ENCODE data around the gene UBIAD1. TPM values are rescaled to one million over a fixed set of nuclear protein-coding genes. Genes with fewer than 3 reads are reported as not detected.

The UBIAD1 gene
- total and polyA plus RNA-seq, 9 of the 15 experiments (the other 6 are each of a cell fraction or from before 2014, with no cell fraction given) = 6.2 to 34.3 (median 22.3) TPM

GRCh38 chr1:11227106-11228077 lies 45.6 kb upstream of the UBIAD1 start (continued):
- TF ChIP-seq HBP1 (CRISPR knock-in tag; IDR thresholded peaks at IDR 0.05) (no peak), GMEB1 (CRISPR knock-in tag; IDR thresholded peaks at IDR 0.05) (no peak), CXXC5 (CRISPR knock-in tag; IDR thresholded peaks at IDR 0.05) (no peak), ZNF41 (CRISPR knock-in tag; conservative IDR thresholded peaks at IDR 0.05) (no peak), CREB5 (CRISPR knock-in tag; IDR thresholded peaks at IDR 0.05) (no peak), ZNF655 (CRISPR knock-in tag; IDR thresholded peaks at IDR 0.05) (no peak), PATZ1 (CRISPR knock-in tag; IDR thresholded peaks at IDR 0.05; ENCODE audit: borderline replicate concordance) (no peak), TAF1 (IDR thresholded peaks at IDR 0.05; ENCODE audit: control insufficient read depth, extremely low read depth, insufficient read depth, low read length, severe bottlenecking) (no peak), DPF2 (IDR thresholded peaks at IDR 0.05) (peak; percentile 56; the same call in 1 of the 2 replicates), ZNF444 (CRISPR knock-in tag; IDR thresholded peaks at IDR 0.05) (no peak), HNRNPH1 (optimal IDR thresholded peaks at IDR 0.05; ENCODE audit: low read depth, low read length) (no peak), CBFA2T2 (conservative IDR thresholded peaks at IDR 0.05) (peak; percentile 18; the same call in 1 of the 2 replicates), EGR1 (conservative IDR thresholded peaks at IDR 0.05) (no peak), NR2C2 (CRISPR knock-in tag; IDR thresholded peaks at IDR 0.05) (no peak), NR2C2 (tag; IDR thresholded peaks at IDR 0.05) (no peak), MBD1 (CRISPR knock-in tag; IDR thresholded peaks at IDR 0.05) (no peak)
